Measurements from ENCODE around the gene EML1. TPM values are rescaled to one million over a fixed set of nuclear protein-coding genes. Genes with fewer than 3 reads are reported as not detected.

The EML1 gene
- total RNA-seq, 2 experiments from 2014 or later, result 1.3 TPM

DNA sequence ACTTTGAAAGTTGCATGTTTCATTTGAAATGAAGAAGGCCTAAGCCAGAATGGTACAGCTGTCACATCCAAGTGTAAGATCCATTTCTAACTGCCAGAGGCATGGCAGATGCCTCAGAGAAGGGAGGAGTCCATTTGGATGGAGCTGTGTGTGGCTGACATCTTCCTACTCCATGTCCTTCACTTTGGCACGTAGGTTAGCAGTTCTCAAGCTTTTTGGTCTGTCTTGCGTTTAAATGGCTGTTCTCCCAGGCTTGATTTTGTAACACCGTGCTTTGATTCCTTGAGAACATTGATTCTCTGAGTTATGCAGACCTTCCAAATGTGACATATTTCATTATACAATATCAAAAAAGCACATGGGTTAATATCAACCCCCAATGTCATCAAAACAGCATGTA is 23.4 kb downstream of the EML1 start:
- POLR2A ChIA-PET, result no interaction called here
- CTCF ChIA-PET, result no interaction called here

- ChIA-PET POLR2A (no interaction called here), CTCF (no interaction called here)
Observed at GRCh38 chr14:99817331-99817730, 24.1 kb downstream of the EML1 start.

GRCh38 chr14:99818503-99819036 is 25.4 kb downstream of the EML1 start:
- ChIA-PET POLR2A (no interaction called here), CTCF (no interaction called here)

DNA sequence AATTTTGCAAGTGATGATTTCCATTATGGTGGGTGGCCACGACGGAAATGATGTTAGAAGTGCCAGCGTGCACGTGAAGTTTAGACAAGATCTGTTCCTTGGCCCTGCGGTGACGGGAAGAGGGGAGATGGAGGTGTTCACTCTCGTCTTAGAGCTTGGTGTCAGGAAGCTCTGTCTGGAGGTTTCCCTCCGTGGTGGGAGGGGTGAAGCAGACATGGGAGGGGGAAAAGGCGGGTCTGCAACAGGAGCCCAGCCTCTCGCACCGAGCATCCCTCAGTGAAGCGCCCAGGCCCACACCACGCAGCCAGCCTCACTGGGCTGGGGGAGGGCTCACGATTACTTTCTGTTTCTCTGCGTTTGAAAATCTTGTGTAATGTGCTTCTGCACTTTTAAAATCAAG is 26.3 kb downstream of the EML1 start:
- POLR2A ChIA-PET, result no interaction called here
- CTCF ChIA-PET, result no interaction called here

DNA sequence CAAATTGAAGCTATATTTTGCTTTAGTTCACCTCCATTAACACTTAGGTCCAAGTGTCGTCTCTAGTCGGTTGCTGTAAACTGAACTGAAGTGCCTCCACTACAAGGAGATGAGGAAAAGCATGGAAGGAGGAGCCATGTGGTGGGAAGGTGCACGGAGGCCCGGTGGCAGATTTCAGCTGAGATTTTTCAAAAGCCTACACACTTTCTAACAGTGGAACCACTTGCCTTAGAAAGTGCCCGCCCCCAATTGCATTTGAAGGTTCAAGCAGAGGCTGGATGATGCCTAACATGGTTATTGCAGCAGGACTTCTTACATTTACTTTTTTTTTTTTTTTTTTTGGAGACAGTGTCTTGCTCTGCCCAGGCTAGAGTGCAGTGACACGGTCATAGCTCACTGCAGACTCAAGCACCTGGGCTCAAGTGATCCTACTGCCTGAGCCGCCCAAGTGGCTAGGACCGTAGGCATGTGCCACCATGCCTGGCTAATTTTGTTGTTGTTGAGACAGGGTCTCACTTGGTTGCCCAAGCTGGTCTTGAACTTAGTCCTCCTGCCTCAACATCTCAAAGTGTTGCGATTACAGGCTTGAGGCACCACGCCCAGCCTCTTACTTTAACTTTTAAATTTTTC is 27.6 kb downstream of the EML1 start:
- CTCF ChIA-PET, result interaction anchor here (0.6 to 0.8 kb wide), 3 partner anchors 14 to 424 kb away, joined by 4 read pairs; no protein-coding TSS in a partner anchor
- POLR2A ChIA-PET, result no interaction called here

- CTCF ChIA-PET, result interaction anchor here (1.1 kb wide), 1 partner anchor 15 kb away, joined by 3 read pairs; no protein-coding TSS in a partner anchor
Observed at GRCh38 chr14:99821519-99822508, 28.6 kb downstream of the EML1 start.

GRCh38 chr14:99822800-99823455 is 29.7 kb downstream of the EML1 start:
- ChIA-PET POLR2A (no interaction called here), CTCF (interaction anchor here (0.5 kb wide), 1 partner anchor 57 kb away, joined by 4 read pairs; no protein-coding TSS in a partner anchor)

More at GRCh38 chr14:99821519-99822508, 28.6 kb downstream of the EML1 start:
- POLR2A ChIA-PET, result no interaction called here

DNA sequence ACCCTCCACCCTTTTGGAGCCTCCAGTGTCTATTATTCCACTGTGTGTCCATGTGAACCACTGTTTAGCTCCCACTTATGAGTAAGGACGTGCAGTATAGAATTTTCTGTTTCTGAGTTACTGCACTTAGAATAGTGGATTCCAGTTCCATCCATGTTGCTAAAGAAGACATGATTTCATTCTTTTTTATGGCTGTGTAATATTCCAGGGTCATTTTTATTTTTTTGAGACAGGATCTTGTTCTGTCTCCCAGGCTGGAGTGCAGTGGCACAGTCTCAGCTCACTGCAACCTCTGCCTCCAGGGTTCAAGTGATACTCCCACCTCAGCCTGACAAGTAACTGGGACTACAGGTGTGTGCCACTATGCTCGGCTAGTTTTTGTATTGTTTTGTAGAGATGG is 31.6 kb downstream of the EML1 start:
- ChIA-PET POLR2A (no interaction called here), CTCF (no interaction called here)

GRCh38 chr14:99829450-99829849 is 36.2 kb downstream of the EML1 start:
- ChIA-PET POLR2A (no interaction called here), CTCF (interaction anchor here (1.0 kb wide), 1 partner anchor 326 kb away, joined by 4 read pairs; no protein-coding TSS in a partner anchor)

DNA sequence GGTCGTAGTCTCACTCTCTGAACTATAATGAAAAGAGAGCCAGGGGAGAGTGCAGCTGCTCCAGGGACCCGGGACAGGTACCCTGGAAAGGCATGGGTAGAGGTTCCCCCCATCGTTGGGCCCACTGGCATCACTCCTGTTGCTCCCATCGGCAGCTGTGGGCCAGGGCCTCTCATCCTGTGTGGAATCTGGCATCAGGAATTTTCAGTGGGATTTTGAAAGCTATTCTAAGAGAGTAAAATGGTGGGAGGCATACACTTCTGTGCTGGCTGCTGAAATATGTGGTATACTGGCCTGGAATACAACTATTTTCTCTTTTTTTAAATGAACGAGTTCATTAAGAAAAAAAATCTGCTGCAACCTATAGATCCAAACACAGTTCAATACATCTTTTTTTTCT is 38.1 kb downstream of the EML1 start:
- ChIA-PET CTCF (no interaction called here), POLR2A (no interaction called here)

- ChIA-PET CTCF (interaction anchor here (0.6 kb wide), 1 partner anchor 37 kb away, joined by 3 read pairs; no protein-coding TSS in a partner anchor), POLR2A (no interaction called here)
Observed at GRCh38 chr14:99831903-99832685, 38.9 kb downstream of the EML1 start.

DNA sequence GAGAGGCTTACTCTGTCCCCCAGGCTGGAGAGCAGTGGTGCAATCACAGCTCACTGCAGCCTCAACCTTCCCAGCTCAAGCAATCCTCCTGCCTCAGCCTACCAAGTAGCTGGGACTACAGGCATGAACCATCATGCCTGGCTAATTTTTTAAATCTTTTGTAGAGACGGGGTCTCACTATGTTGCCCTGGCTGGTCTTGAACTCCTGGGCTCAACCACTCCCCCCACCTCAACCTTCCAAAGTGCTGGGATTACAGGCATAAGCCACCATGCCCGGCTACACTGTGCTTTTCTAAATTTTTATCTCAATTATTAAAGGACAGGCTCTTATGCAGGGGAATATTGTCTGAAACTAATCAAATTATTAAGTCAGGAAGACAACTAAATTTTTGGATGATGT is 44.6 kb downstream of the EML1 start:
- POLR2A ChIA-PET, result no interaction called here
- CTCF ChIA-PET, result interaction anchor here (0.6 kb wide), 1 partner anchor 254 kb away, joined by 6 read pairs; no protein-coding TSS in a partner anchor

DNA sequence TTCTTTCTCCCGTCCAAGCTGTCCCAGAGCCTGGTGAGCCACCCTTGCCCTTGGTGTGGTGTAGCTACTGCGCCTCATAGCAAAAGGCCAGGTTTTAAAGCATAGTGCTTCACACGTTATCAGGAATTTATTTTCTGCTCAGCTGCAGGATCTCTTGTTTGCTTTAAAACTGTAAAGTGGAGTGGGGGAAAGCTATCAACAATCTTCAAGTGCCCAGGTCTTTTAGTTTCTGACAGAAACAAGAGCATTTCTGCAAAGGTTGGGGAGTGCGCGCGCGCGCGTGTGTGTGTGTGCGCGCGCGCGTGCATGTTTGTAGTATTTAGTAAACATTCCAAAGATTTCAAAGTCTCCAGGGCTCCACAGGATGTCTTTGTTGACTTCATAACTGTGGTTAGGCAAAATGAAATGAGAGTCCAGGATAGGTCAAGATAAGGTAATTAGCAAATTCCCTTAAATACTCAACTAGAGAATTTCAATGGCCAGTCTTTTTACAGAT is 45.5 kb downstream of the EML1 start:
- ChIA-PET POLR2A (no interaction called here), CTCF (no interaction called here)

DNA sequence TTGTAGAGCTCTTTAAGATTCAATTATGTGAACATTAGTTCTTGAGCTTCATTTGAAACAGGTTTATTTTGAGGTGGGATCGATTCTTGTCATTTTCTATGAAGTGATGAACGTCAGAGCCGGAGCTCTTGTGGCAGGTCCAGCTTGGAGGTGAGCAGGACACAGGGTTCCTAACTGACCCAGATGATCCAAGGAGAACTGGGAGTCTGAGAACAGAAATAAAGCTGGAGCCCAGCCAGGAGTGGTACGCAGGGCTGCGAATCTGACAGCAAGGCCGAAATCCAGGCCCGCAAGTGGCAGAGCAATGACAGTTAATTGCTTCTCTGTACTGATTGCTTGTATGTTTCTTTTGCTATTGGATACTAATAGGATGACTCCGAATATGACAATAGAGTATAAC is 46.5 kb downstream of the EML1 start:
- CTCF ChIA-PET, result interaction anchor here (1.2 kb wide), 1 partner anchor 284 kb away, joined by 3 read pairs; no protein-coding TSS in a partner anchor
- POLR2A ChIA-PET, result no interaction called here

- CTCF ChIA-PET, result interaction anchor here (1.2 kb wide), 1 partner anchor 285 kb away, joined by 3 read pairs; no protein-coding TSS in a partner anchor
Observed at GRCh38 chr14:99840265-99840664, 47.1 kb downstream of the EML1 start.

GRCh38 chr14:99840774-99841305 is 47.6 kb downstream of the EML1 start:
- CTCF ChIA-PET, result no interaction called here

More at GRCh38 chr14:99840265-99840664, 47.1 kb downstream of the EML1 start:
- POLR2A ChIA-PET, result no interaction called here

DNA sequence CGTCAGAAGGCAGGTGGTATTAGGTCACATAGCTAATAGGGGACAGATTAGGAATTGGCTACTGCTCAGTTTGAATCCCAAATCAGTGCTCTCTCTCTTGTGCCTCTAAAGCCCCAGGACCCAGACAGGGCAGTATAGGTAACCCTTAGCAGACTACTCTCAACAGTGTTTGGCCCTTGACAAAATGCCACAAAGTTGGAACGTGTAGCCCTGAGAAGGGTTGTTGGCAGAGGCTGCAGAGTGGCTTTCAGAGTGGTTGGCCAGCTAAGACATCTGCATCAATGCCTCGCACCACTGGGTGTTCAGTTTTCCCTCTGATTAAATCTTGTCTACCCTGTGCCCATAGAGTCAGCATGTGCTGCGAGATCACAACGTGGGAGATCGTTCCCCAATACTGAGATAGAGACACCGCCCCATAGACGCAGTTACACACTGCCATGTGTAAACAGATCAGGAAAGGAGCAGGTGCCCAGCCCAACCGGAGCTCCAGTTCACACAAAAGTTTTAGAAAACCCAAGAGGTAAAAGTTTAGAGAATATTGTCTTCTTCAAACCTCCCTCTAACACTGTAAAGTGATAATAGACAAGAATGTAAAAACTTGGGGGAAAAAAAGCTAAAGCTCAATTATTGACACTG is 48.3 kb downstream of the EML1 start:
- ChIA-PET POLR2A (no interaction called here), CTCF (no interaction called here)

More at GRCh38 chr14:99840774-99841305, 47.6 kb downstream of the EML1 start:
- POLR2A ChIA-PET, result no interaction called here

DNA sequence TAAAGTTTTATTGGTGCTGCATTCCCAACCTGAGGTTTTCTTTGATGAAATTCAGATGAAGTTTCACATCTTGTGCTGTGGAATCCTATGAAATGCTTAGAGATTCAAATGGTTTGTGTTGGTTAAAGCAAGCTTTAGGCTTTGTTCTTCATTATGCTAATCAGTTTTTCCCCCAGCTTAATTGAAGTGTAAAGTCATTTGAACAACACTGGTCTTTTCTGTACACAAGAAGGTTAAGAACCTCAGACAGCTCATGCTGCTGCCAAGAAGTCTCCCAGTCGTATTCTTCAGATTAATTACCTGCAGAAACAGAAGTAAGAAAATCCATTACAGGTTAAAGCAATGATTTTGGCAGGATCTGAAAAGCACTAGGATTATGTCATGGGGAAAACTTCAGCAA is 48.9 kb downstream of the EML1 start:
- CTCF ChIA-PET, result no interaction called here

More for the DNA sequence above, 48.9 kb downstream of the EML1 start:
- POLR2A ChIA-PET, result no interaction called here
